DMS 273 (cell line): ENCODE measurements around the gene LRFN2.

ENCODE experiments used
- DNase-seq: peaks from one replicate; lab custom pipeline; 2025; ENCODE audit not compliant: unreplicated experiment; lab: John Stamatoyannopoulos, UW

The LRFN2 gene

DNA sequence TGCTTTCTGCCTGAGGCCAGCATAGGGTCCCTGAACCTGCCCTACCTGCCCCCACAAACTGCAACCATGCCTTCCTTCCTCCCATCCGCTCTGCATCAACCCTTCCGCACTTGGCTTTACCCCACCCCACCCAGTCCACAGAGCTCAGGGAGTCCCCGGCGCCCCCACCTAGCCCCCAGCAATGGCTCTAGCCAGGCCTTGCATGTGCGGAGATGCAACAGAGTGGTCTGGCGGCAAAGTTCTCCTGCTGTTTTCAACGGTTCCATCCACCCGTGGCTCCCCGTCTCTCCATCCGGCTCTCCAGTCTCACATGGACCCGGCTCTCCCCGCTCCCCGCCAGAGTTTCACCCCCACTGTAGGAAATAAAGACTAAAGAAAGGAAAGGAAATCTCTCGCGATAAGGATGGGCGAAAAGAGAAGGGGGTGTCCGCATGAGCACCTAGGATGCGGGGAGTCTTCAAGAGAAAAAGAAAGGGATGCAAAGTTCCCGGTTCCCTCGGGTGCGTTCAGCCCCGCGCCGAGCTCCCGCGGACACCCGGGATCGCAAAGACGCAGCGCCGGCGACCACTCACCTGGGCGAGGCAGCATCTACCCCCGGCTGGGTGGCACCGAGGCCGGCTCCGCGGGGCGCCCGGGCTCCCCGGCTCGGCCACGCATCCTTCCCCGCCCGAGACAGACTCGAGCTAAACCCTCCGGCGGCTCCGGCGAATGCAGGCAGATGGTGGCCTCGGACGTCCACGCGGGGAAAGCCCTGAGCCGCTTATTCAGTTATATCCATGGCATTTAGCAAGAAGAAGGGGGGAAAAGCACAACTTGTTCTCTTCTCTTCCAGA is 579 bp downstream of the LRFN2 start:
- peak; percentile 56 for DNase-seq

DNA sequence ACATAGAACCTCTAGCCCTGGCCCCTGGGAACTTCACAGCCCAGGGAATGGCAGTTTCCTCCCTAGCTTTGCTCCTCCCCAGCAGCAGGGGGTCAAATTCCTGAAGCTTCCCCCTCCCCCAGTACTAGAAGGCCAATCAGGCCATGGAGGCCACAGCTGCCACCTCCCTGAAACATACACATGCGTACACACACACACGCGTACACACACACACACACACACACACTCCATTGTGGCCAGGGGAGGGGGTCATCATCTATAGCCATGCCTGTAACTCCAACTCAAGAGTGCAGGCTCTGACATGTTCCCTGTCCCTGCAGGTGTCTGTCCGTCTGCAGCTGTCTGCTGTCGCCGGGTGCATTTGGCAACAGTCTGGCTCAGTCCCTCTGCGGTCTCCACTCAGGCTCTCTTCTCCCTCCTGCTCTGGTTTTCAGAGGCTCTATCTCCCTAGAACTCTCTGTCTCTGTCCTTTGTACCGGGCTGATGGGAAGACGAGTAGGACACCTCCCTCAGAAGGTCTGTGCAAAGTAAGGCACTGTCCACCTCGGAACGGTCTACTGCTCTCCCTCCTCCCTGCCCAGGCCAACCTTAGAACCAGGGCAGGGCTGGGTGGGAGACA is 1.4 kb downstream of the LRFN2 start:
- peak; percentile 54 for DNase-seq

DNA sequence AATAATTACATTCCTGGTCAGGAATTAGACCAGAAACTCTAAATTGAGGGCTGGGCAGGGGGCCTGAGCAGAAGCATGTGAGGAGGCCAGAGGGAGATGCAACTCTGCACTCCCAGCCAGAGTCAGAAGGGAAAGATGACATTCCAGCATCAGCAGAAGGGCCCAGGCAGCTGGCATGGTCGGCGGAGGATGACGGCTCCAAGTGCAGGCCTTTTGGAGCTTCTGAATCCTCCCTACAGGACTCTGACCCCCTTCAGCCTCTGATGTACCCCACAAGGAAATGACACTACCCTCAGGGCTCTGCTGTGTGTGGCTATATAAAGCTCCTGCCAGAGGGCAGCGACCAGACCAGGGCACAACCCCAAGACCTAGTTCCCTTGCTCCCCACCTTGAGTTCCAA is 1.9 kb downstream of the LRFN2 start:
- peak; percentile 21 for DNase-seq

DNA sequence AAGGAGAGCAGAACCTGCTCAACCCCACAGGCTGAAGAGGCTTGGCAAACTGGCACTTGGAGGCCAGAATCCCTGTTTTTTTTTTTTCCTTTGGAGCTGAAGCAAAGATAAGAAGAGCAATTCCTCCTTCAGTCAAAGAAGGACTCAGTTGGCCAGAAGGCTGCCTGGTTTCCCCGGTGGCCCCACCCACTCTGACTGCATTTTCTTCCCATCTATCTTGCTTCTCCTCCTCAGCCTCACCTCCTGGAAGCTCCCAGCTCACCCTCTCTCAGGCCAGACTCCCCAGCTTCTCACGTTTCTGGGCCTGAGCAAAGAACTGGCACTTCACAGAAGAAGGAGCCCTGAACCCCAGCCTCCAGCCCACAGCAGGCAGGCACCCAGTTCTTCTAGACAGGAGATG is 2.4 kb downstream of the LRFN2 start:
- DNase-seq = no peak

DNA sequence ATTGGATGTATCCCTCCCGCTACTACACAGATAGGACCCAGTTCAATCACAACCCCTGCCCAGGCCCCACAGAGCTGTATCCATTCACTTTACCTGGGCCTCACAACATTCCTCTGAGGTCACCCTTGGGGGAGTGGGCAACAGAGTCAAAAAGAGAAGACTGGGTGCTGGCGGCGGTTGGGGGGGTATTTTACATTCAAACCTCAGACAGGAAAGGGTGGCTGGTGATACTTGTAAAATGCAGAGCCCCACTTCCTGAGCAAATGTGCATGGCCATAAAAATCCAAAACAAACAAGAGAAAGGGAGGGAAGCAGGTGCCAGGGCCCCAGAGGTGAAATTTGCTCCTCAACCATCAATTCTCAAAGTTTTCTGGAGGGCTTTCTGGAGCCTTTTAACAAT is 3.5 kb downstream of the LRFN2 start:
- DNase-seq = no peak

DNA sequence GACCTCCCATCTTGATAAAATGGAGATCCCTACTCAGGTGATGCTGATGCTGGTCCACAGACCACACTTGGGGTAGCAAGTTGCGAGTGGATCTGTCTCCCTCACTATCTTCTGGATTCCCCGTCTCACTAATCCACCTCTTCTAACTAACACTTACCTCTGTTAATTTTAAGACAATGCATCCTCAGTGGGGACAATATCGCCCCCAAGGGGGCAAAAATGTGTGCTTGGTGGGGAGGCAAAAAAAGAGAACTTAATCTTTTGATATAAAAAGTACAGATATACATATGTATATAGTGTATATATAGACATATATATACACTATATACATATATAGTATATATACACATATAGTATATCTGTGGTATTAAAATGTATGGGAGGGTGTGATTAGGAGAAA is 4.3 kb downstream of the LRFN2 start:
- peak; percentile 30 for DNase-seq

DNA sequence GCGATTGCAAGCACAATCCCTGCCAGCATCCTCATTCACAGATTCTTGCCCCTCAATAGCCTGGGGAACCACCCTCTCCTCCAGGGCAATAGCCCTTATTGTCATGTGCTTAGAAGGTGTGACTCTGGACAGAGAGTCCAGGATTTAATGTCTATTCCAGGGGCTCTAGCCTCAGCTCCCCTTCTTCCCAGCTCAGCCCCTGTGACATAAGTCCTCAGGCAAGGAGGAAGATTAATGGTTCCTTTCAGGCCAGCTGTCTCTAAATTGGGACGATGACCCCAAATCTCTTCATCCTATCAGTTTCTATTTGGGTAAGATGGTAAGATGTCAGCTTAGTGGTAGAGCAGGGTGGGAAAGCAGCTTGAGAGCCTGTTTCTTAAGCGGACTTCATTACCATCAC is 8.1 kb downstream of the LRFN2 start:
- no peak for DNase-seq

DNA sequence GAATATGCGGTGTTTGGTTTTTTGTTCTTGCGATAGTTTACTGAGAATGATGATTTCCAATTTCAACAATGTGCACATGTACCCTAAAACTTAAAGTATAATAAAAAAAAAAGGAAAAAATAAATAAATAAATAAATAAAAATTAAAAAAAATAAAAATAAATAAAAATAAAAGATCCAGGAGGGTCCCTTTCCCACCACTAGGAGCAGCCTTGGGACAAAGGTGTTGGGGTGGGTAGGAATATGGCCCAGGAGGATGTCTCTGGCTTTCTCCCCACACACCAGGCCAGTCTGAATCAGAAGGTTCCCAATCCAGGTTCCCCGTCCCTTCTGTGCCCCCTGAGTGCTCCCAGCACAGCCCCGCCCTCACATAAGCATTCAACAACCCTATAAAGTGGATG is 9.5 kb downstream of the LRFN2 start:
- no peak for DNase-seq

DNA sequence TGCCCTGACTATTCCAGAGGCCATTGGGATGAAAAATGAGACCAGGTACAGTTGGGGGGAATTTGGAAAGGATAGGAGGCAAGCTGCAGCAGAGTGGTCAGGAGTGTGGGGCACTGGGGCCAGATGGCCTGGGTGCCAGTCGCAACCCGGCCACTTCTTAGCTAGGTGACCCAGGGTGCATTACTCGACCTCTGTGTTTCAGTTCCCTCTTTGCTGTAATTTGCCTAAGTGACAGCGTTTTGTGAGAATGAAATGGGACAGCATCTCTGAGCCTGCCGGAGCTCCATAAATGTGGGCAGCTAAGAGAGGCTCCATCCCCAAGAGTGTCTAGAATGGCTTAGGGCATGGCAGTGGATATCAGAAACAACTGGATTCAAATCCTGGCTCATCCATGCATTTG is 13.9 kb downstream of the LRFN2 start:
- DNase-seq = no peak

DNA sequence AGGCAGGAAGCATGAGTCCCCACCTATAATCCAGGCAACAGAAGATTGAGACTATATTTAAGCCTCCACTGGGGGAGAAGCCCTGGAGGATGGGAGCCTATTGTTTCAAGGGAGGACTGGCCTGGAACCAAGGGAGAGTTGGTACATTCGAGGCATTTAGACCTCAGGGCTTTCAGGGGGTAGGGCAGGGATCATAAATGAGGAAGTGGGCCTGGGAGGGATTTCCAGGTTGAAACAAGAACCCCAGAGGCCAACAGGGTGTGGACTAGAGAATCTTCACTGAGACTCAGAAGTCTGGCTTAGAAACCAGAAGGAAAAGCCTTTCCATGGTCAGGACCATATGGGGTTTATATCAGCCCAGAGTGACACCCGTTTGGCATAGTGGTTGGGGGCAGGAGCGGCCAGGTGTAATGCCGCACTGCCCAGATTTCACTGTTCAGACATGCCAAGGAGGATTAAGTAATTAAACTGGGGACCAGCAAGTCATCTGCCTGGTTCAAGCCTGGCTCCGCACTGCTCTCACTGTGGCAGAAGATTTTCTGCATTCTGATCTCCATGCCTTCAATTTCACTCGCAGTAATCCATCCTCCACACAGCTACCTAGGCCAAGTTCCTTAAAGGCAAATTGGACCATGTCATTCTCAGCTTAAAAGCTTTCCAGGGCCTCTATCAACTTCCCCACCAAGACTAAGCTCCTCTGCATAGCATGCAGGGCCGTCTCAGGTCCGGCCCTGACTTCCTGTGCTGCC is 17.8 kb downstream of the LRFN2 start:
- DNase-seq = no peak

DNA sequence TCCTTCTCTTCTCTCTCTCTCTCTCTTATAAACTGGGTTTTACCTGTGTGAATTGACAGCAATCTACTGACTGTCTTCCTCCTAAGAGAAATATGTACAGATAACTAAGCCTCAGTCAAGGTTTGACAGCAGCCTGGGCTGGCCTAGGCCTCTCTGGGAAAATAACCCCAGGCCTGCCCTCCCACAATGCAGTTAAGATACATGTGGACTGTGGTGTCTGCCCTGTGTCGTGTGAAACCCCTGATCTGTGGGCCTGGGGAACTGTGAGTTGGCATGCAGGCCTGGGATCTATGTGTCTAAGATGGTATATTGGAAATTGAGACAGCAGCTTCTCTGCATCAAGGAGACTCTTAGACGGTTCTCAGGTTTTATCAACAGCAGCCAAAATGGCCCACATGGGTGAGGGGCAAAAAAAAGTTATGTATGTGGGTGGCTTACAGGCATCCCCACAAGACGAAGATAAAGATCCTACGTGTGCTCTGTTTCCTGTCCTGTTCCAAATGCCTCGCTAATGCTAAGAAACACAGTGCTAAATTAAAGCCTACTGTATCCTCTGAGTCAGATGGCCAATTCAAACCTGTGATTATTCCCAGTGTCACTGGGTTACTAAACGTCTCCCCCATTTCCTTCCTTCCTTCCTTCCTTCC is 19.0 kb downstream of the LRFN2 start:
- DNase-seq = no peak

DNA sequence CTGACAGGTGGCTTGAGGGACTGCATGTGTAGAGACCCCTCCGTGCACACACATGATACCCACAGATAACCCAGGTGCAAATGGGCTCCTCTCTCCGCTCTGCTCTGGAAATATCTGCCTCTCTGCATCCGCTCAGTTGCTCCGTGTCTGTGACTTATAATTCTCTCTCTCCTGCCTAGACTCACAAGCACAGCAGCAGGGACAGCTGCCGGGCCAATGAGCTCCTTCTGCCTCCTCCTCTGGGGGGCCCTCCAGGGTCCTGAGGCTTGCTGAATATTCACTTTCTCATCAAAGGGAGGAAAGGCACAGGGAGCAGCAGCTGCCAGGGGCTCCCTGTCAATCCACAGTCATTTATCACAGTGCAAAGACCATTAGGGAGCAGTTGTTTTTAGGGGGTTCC is 24.1 kb downstream of the LRFN2 start:
- DNase-seq = no peak

DNA sequence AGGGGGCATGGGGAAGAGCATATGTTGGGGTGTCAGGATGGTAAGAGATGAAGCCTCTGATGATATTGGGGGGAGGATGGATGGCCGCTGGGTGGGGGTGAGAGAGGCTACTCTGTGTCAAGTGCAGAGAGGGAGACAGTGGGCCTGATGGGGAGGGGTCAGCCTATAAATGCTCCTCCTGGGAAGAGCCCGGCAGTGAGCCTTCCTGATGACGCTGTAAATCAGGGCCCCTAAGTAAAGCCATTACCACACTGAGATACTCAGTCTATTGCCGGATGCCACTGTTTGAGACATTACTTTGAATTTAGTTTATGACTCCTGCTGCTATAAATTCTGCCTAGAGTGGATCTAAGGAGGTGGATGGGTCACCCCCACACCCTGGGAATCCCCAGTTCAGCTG is 28.1 kb downstream of the LRFN2 start:
- DNase-seq = no peak

DNA sequence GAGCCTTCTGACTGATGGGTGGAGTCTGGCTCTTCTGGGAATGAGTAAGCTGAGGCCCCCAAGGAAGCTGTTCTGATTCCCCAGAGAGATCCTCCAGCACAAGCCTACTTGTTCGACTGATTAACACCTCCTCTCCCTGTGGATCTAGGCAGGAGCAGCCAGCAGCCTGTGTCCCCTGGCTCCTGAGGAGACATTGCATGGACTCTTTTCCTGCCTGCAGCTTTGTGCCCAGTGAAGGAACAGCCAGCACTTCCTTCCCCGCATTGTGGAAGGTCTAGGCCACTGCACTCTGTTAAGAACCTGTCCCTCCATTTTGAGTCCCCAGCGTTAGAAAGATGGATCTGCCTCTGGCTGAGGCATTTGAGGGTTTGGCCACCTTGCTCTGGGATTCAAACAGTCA is 29.1 kb downstream of the LRFN2 start:
- DNase-seq = no peak

DNA sequence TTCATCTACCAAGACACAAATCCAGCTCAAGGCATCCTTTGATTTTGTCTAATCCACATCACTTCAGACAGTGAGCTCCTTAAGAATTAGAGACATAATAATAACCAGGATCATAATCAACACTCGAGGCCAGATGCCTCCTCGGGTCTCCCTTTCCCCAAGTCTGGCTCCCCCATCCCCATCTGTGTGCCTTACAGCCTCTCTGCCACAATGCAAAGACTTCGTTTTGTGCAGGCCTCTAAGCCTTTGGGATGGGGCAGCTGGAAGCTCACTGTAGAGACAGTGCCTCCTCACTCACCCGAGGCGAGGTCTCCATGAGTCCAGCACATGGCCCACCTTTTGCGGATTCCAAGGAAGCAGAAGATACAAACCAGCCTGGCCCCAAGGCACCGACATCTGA is 30.3 kb downstream of the LRFN2 start:
- DNase-seq = no peak

DNA sequence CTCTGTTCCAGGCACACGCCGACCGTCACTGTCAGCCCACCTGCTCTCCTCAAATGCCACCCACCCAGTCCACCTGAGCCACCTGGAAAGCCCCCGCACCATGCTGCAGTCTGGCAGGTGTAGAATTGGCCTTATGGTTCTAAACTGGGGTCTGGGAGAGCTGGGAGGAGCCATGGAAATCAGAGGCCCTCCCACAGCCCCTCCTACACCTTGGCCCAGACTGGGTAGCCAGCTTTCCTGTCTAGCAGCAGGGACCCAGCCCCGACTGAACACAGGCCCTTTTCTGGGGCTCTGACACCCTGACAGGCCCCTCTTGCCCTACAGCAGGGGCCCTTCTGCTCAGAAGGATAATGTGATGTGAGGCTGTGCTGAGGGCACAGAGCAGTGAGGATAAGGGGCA is 31.1 kb downstream of the LRFN2 start:
- no peak for DNase-seq

DNA sequence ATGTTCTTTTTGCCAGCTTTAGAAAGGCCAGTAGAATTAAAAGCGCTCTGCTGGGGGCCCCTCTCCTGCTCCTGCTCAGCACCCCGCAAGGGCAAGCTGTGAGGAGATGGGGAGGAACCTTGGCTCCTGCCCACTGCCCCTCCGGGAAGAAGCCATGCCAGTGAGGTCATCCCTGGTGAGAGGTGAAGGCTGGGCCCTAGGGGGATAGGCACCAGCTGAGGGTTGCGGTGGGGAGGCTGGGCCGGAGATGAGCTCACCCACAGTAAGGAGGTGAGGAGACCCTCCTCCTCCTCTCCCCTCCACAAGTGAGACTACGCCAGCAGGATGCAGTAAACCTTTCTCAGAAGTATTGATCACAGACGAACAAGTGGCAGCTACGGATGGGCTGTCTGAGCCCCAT is 32.1 kb downstream of the LRFN2 start:
- DNase-seq = no peak

DNA sequence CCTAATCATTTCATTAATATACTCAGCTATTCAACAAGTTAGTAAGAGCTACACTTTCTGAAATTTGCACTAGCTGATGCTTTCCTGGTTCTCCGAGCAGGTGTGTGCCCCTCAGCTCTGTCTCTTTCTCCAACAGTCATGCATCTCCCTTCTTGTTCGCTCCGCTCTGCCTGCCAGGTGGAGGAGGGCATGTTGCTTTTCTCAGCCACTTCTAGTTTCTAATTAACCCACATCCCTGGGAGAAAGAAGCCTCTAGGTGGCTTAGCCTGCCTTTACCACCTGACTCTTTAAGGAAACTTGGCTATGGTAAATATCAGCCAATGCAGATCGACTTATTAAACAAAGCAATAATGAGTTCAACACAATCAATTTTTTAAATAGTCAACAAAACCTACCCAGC is 34.2 kb downstream of the LRFN2 start:
- no peak for DNase-seq

DNA sequence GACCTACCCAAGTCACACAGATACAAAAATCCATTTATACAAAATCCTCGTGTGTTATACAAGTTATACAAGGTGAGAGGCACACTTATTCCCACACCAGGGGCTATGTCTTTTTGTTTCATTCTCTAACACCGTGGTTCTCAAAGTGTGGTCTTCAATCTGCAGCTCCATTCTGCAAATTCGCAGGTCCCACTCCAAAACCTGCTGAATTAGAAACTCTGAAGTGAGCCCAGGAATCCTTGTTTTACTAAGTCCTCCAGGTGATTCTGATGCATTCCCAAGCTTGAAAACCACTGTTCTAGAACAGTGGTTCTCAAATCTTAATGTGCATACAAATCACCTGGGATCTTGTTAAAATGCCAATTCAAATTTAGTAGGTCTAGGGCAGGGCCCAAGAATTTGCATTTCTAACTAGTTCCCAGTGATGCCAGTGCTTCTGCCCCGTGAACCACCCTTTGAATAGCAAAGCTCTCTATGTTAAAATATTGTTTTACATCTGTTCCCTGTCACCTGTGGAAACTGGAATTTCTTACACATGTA is 35.1 kb downstream of the LRFN2 start:
- DNase-seq = no peak

DNA sequence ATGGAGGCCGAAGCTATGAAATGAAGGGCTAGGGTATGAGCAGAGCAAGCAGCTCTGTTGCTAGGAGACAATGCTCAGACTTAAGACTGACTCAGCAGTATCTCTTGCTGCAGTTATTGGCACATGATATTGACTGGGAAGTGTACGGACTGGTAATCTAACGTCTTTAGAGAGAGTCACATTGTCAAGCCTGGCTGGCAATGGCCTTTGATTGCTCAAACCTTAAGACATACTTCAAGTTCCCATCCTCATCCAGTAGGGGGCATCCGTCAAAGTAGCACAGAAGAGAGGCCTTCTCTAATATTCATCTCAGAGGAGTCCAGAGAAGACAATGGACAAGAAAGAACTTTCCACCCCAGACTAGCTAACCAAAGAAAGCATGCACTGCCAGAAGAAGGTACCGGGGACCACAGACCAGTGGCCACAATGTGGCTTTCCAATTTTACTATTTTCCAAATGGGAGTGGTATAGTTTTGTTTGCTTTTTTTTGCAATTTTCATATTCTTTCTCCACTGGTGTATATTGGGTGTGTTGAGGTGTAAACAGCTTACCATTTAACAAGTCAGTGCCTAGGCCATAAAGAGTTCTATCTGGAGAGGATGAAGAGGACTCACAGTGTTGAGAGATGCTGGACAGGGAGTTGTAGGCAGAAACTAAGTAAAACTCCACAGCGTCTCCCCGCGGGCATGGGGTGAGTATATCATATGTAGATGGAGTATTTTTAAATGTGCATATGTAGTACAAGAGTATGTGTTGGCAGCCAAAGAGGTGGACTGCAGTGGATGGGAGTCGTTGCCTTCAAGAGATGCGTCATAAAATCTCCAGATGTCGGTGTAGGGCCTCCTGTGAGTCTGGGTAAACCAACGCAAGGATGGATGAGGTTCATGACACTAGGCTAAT is 36.7 kb downstream of the LRFN2 start:
- peak; percentile 64 for DNase-seq
